RWPE2 (cell line): ENCODE data around the gene ATP2B3.

Experiments
- ATAC-seq: fragments of 200-7000 bp; cut with Tn5 transposase; 3 replicates; pipeline ENCODE4 v1.9.1; 2021; ENCODE audit warnings: low read depth
- DNase-seq: peaks from one replicate; pipeline ENCODE4 v3.0.0-alpha.2; 2020; ENCODE audit warnings: low spot score
- H3K27ac ChIP-seq: fragments of 450-650 bp; 2 replicates; pipeline ENCODE4 v1.5.1; 2017; ENCODE audit warnings: mild to moderate bottlenecking; ENCODE audit not compliant: poor library complexity, severe bottlenecking
- H3K27me3 ChIP-seq: fragments of 250-450 bp; sonication (Bioruptor Pico); 2 replicates; pipeline ENCODE4 v1.5.1; 2021; ENCODE audit warnings: mild to moderate bottlenecking, moderate library complexity; ENCODE audit not compliant: insufficient read depth, poor library complexity, severe bottlenecking
- H3K36me3 ChIP-seq: fragments of 250-450 bp; sonication (Bioruptor Pico); 2 replicates; pipeline ENCODE4 v1.5.1; 2020; ENCODE audit warnings: low read depth, mild to moderate bottlenecking, moderate library complexity
- H3K4me1 ChIP-seq: fragments of 250-450 bp; sonication (Bioruptor Pico); 2 replicates; pipeline ENCODE4 v1.5.1; 2021; ENCODE audit warnings: mild to moderate bottlenecking, moderate library complexity; ENCODE audit not compliant: insufficient read depth, poor library complexity, severe bottlenecking
- H3K4me3 ChIP-seq: fragments of 250-450 bp; sonication (Bioruptor Pico); 2 replicates; pipeline ENCODE4 v1.5.1; 2021; ENCODE audit warnings: mild to moderate bottlenecking, moderate library complexity; ENCODE audit not compliant: severe bottlenecking
- H3K9me3 ChIP-seq: fragments of 250-450 bp; sonication (Bioruptor Pico); 2 replicates; pipeline ENCODE4 v1.5.1; 2021; ENCODE audit warnings: mild to moderate bottlenecking, moderate library complexity; ENCODE audit not compliant: severe bottlenecking
- TF ChIP-seq, protein P1 (sequence below): fragments of 450-650 bp; IDR thresholded peaks from one replicate; pipeline ENCODE4 v1.5.1; 2017; ENCODE audit warnings: mild to moderate bottlenecking, moderate library complexity; ENCODE audit not compliant: poor library complexity, severe bottlenecking

The ATP2B3 gene

DNA sequence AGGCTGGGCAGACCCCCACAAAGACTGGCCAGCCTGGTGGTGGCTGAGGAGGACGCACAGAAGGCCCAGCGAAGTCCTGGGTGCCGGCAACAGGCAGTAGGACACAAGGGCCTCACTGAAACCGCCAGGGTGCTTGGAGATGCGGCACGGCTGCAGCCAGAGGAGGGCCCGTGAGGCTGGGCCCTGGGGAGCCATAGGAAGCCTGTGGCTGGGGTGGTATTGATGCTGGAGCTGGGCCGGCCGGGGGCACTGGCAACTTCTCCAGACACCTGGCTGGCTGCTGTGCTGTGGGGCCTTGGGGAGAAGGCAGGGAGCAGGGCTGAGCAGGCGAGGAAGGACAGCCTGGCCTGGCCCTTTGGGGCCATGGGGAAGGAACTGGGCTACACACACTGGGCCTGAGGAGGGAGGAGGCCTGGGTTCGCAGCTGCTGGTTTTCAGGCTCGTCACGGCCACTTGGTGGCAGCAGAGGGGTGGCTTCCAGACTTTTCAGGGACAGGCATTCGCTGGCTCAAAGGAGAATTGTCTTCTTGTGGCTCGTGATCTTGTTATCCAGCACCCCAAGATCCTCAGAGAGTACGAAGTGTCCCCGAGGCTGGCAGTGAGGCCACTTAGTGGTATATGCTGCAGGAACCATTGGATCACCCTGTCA, 37.2 kb downstream of the ATP2B3 start:
- TF ChIP-seq, protein P1, sequence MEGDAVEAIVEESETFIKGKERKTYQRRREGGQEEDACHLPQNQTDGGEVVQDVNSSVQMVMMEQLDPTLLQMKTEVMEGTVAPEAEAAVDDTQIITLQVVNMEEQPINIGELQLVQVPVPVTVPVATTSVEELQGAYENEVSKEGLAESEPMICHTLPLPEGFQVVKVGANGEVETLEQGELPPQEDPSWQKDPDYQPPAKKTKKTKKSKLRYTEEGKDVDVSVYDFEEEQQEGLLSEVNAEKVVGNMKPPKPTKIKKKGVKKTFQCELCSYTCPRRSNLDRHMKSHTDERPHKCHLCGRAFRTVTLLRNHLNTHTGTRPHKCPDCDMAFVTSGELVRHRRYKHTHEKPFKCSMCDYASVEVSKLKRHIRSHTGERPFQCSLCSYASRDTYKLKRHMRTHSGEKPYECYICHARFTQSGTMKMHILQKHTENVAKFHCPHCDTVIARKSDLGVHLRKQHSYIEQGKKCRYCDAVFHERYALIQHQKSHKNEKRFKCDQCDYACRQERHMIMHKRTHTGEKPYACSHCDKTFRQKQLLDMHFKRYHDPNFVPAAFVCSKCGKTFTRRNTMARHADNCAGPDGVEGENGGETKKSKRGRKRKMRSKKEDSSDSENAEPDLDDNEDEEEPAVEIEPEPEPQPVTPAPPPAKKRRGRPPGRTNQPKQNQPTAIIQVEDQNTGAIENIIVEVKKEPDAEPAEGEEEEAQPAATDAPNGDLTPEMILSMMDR, result peak; percentile 55
- Histone ChIP-seq H3K27me3 (no peaks in the 10 kb centered on the region), H3K27ac (no peak overlapping the region), H3K4me1 (no peaks in the 10 kb centered on the region), H3K9me3 (no peaks in the 10 kb centered on the region), H3K4me3 (no peak overlapping the region), H3K36me3 (no peaks in the 10 kb centered on the region)
- DNase-seq (no peak), ATAC-seq (peak; percentile 73)

DNA sequence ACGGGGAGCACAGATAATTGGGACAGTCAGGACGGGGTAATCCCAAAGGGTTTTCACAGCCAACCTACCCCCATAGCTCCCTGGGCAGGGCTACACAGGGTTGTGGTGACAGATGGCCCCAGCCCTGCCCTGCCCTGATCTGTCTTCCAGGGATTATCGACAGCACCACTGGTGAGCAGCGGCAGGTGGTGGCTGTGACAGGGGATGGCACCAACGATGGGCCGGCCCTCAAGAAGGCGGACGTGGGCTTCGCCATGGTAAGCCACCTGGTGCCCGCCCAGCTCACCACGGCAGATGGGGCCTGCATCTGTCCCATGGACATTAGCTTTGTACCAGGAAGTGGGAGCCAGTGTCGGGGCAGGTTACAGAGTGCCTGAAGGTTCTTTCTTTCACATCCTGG, 39.3 kb downstream of the ATP2B3 start:
- DNase-seq, result no peak
- no peak for ATAC-seq
- Histone ChIP-seq H3K4me1 (no peaks in the 10 kb centered on the region), H3K36me3 (no peaks in the 10 kb centered on the region), H3K27ac (no peak overlapping the region), H3K27me3 (no peaks in the 10 kb centered on the region), H3K4me3 (no peak overlapping the region), H3K9me3 (no peaks in the 10 kb centered on the region)
- TF ChIP-seq, protein P1, result no peak

DNA sequence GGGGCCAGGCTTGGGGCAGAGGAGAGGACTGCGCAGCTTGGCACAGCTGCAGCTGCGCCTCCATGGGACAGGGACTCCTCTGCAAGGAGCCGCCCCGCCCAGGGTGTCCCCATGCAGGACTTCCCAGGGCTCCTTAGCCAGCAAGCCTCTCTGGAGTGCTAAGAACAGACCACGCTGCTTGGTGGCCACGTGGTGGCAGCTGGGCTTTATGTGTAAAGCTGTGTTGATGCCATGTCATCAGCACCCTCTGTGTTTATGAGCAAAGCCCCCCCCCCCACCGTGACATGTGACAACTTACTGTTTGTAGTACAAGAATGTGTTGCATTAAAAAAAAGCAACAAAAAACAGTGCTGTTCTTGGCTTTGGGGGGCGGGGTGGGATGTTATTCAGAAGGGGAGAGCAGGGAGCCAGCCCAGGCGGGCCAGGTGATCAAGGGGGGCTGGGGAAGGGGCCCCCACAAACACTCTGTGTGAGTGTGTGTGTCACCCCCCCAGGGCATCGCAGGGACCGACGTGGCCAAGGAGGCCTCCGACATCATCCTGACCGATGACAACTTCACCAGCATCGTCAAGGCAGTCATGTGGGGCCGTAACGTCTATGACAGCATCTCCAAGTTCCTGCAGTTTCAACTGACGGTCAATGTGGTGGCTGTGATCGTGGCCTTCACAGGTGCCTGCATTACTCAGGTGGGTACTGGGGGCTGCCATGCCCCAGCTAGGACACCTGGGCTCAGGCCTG, 40.3 kb downstream of the ATP2B3 start:
- ATAC-seq (no peak), DNase-seq (no peak)
- no peak overlapping the region for H3K4me3 ChIP-seq
- no peaks in the 10 kb centered on the region for H3K4me1 ChIP-seq
- no peak overlapping the region for H3K27ac ChIP-seq
- TF ChIP-seq, protein P1, result no peak
- no peaks in the 10 kb centered on the region for H3K36me3 ChIP-seq
- H3K9me3 ChIP-seq, result no peaks in the 10 kb centered on the region
- H3K27me3 ChIP-seq, result no peaks in the 10 kb centered on the region

DNA sequence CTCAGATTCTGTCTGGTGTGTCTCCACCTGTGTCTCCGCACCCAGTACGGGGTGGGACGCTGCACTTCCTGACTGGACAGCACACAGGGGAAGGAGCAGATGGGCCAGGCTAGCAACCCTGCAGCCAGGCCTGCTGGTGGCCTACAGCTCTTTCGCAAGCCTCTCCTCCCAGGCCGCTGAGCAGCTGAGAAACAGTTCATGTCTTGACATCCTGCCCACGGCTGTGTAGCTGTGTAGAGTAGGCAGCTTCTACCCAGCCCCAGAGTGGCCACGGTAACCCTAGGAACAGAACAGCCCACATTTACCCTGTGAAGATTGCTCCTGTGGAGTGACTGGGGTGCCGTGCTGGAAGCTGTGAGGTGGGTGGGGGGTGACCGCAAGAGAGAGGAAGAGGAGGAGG, 42.6 kb downstream of the ATP2B3 start:
- DNase-seq, result no peak
- TF ChIP-seq, protein P1, result no peak
- no peaks in the 10 kb centered on the region for H3K4me1 ChIP-seq

DNA sequence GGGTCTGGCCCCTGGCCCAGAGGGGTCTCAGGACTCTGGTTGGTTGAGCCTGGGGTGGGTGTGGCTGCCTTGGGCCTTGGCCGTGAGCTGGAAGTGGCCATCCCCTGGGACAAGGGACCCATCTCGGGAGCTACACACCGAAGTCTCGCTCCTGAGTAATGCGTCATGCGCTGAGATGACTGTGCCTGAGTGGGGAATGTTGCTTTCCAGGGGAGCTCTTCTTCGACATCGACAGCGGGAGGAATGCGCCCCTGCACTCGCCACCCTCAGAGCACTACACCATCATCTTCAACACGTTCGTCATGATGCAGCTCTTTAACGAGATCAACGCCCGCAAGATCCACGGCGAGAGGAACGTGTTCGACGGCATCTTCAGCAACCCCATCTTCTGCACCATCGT, 43.0 kb downstream of the ATP2B3 start:
- ATAC-seq (no peak), DNase-seq (no peak)
- TF ChIP-seq, protein P1, result no peak
- Histone ChIP-seq H3K36me3 (no peaks in the 10 kb centered on the region), H3K9me3 (no peaks in the 10 kb centered on the region), H3K4me1 (no peaks in the 10 kb centered on the region), H3K27me3 (no peaks in the 10 kb centered on the region), H3K4me3 (no peak overlapping the region), H3K27ac (no peak overlapping the region)

More for the DNA sequence above, 42.6 kb downstream of the ATP2B3 start:
- no peaks in the 10 kb centered on the region for H3K9me3 ChIP-seq
- ATAC-seq, result no peak
- no peak overlapping the region for H3K4me3 ChIP-seq
- H3K27me3 ChIP-seq, result no peaks in the 10 kb centered on the region
- H3K27ac ChIP-seq, result no peak overlapping the region
- no peaks in the 10 kb centered on the region for H3K36me3 ChIP-seq
